CD4-positive, alpha-beta T cell treated with Interleukin-6 at 100 ng/mL for 8 hours (primary cell): Measurements from ENCODE around the gene NLRC4.
"Not testable (repeated sequence)": the region's sequence is repeated elsewhere in the genome, so short reads cannot be mapped to it uniquely, and the experiment has no call there.

Experiments
- DNase-seq: peaks from one replicate; pipeline ENCODE4 v3.0.0-alpha.2; 2020; ENCODE audit warnings: mixed read lengths, low spot score

Gene NLRC4, protein sequence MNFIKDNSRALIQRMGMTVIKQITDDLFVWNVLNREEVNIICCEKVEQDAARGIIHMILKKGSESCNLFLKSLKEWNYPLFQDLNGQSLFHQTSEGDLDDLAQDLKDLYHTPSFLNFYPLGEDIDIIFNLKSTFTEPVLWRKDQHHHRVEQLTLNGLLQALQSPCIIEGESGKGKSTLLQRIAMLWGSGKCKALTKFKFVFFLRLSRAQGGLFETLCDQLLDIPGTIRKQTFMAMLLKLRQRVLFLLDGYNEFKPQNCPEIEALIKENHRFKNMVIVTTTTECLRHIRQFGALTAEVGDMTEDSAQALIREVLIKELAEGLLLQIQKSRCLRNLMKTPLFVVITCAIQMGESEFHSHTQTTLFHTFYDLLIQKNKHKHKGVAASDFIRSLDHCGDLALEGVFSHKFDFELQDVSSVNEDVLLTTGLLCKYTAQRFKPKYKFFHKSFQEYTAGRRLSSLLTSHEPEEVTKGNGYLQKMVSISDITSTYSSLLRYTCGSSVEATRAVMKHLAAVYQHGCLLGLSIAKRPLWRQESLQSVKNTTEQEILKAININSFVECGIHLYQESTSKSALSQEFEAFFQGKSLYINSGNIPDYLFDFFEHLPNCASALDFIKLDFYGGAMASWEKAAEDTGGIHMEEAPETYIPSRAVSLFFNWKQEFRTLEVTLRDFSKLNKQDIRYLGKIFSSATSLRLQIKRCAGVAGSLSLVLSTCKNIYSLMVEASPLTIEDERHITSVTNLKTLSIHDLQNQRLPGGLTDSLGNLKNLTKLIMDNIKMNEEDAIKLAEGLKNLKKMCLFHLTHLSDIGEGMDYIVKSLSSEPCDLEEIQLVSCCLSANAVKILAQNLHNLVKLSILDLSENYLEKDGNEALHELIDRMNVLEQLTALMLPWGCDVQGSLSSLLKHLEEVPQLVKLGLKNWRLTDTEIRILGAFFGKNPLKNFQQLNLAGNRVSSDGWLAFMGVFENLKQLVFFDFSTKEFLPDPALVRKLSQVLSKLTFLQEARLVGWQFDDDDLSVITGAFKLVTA

GRCh38 chr2:32264422-32265105, at the start of gene NLRC4:
Gene NLRC4 (minus strand): TSS chr2:32264886. CDS start chr2:32256775, 8,111 bp downstream.
- no peak for DNase-seq

DNA sequence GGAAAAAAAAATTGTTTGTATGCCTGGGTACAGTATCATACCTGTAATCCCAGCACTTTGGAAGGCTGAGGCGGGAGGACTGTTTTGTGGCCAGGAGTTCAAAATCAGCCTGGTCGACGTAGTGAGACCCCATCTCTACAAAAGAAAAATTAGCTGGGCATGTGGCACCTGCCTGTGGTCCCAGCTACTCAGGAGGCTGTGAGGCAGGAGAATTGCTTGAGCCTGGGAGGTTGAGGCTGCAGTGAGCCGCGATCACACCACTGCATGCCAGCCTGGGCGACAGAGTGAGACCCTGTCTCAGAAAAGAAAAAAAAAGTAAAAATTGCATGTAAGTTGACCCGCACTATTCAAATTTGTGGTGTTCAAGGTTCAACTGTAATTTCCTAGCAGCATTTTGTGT, 45.9 kb upstream of the NLRC4 start:
- DNase-seq: no peak

- DNase-seq: not testable (repeated sequence)
These were observed 29.4 kb upstream of the NLRC4 start for GRCh38 chr2:32293966-32294562.

GRCh38 chr2:32293493-32293892, 28.8 kb upstream of the NLRC4 start:
- not testable (repeated sequence) for DNase-seq

GRCh38 chr2:32291746-32292145, 27.1 kb upstream of the NLRC4 start:
- no peak for DNase-seq

GRCh38 chr2:32290000-32290339, 25.3 kb upstream of the NLRC4 start:
- DNase-seq: no peak

DNA sequence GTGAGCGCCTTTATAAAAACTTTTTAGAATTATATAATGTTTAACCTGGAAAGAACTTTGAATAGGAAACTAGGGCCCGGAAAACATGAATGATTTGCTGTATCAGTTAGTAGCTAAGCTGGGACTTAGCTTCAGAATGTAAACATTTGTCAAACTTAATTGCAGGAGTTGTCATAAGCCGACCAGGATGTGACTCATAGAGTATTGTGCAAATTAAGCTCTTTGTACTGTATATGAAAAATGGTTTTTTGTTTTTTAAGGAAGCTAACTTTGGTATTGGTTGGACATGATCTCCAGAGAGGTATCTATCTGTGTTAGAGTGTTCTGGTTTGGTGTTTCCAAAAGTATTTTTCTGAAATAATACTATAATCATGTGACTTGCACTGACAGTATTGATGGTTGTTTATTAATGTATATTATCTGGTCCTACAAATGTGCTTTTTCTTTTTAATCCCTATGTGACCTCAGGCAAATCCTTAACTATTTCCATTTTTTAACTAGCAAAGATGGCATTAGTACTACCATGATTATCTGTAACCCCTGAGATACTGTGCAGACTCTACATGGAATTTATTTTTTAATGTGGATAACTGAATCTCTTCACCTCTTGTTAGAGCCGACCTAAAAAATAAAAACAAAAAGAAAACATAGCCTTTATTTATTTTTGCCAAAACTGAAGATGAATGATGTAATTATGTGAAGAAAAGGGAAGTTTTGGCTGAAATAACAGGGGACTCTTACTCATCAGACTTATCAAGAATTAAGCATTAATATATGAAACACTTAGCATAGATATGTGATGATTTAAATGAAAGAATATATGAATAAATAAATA, 24.7 kb upstream of the NLRC4 start:
- DNase-seq: no peak

DNA sequence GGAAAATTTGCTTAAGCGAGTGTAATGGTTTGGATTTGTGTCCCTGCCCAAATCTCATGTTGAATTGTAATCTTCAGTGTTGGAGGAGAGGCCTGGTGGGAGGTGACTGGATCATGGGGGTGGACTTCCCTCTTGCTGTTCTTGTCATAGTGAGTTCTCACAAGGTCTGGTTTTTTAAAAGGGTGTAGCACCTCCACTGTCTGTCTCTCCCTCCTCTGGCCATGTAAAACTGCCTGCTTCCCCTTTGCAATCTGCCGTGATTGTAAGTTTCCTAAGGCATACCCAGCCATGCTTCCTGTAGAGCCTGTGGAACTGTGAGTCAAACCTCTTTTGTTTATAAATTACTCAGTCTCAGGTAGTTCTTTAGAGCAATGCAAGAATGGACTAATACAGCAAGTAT, 19.6 kb upstream of the NLRC4 start:
- no peak for DNase-seq

- no peak for DNase-seq
These were observed 13.8 kb upstream of the NLRC4 start for GRCh38 chr2:32278478-32278853.

DNA sequence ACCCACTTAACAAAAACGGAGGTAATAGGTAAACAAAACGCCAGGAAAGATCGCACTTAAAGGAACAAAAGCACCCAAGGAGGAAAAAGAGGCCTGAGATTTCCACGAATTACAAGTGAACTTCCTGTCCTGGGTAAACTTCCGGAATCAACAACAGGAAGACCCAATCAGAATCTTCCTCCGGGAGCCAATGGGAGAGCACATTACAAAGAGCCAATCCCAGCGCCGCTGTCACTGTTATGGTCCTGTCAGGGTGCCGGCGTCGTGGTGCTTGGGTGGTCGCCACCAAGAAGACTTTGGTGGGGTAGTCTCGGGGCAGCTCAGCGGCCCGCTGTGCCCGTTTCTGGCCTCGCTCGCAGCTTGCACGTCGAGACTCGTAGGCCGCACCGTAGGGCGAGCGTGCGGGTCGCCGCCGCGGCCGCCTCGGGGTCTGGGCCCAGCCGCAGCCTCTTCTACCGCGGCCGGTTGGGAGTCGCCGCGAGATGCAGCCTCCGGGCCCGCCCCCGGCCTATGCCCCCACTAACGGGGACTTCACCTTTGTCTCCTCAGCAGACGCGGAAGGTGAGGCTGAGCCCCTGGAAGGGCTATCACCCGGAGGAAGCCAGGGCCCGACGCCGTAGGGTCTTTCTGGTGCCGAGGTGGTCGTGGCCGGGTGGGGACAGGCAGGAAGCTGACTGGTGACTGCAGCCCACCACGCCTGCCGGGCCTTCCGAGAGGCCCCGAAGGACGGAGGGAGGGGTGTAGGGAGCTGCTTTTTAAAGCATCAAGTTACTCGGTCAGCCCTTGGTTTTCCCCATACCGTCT, 13.2 kb upstream of the NLRC4 start, which contains the start of gene YIPF4:
TSS of gene YIPF4 (plus strand) at position 231 of the 804 bp plus-strand sequence. CDS start at position 483, 252 bp downstream.
- DNase-seq: peak; percentile 85

GRCh38 chr2:32277363-32277673, 12.6 kb upstream of the NLRC4 start:
- no peak for DNase-seq

GRCh38 chr2:32275790-32276189, 11.1 kb upstream of the NLRC4 start:
- DNase-seq: not testable (repeated sequence)

DNA sequence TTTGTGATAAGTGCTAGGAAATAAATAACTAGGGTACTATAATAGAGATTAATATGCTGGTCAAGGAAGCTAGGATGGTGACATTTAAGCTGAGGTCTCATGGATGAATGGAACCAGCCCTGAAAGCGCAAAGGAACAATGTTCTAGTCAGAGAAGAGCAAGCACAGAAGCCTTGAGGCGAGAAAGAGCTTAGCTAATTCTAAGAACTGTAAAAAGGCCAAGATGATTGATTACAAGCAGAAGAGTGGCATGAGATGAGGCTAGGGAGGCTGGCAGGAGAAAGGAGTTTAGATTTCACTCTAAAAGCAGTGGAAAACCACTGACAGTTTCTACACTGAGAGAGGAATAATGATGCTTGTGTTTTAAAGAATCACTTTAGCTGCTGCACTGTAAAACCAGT, 9.6 kb upstream of the NLRC4 start:
- no peak for DNase-seq

GRCh38 chr2:32272279-32272678, 7.6 kb upstream of the NLRC4 start:
- no peak for DNase-seq

DNA sequence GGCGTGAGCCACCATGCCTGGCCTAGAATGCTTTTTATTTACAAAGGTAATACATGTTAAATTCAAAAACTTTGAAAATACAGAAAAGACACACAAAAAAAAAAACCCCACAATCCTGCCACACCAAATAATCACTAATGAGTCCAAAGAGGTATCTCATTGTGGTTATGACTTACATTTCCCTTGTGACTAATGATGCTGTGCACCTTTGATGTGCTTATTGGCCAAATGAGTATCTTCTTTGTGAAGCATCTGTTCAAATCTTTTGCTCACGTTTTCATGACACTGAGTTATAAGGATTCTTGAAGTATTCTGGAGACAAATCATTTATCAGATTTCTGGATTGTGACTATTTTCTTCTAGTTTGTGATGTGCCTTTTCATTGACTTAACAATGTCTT, 6.4 kb upstream of the NLRC4 start:
- no peak for DNase-seq

GRCh38 chr2:32262105-32262504, 2.6 kb downstream of the NLRC4 start:
- no peak for DNase-seq

GRCh38 chr2:32260376-32260775, 4.3 kb downstream of the NLRC4 start:
- DNase-seq: no peak

GRCh38 chr2:32258242-32258641, 6.4 kb downstream of the NLRC4 start:
- DNase-seq: no peak

- no peak for DNase-seq
These were observed 14.4 kb downstream of the NLRC4 start for GRCh38 chr2:32250290-32250689.

- DNase-seq: no peak
These were observed 14.9 kb downstream of the NLRC4 start for GRCh38 chr2:32249731-32250236.
